B cell (primary cell): Measurements from ENCODE around the gene ITIH2. TPM values are rescaled to one million over a fixed set of nuclear protein-coding genes. Genes with fewer than 3 reads are reported as not detected.

Experiments
- ATAC-seq: fragments of 200-7000 bp; cut with Tn5 transposase; one replicate; pipeline ENCODE4 v1.10.0; 2021; ENCODE audit warnings: low read depth, mild to moderate bottlenecking, moderate number of reproducible peaks, moderate library complexity
- CTCF ChIA-PET: fragments of 350-600 bp; sonication (Branson Sonifier 250); formaldehyde crosslinking; loops from one replicate; lab custom pipeline; 2021; ENCODE audit warnings: antibody characterized with exemption, inconsistent platforms; lab: Charles Lee
- POLR2A ChIA-PET: fragments of 350-600 bp; sonication (Branson Sonifier 250); formaldehyde crosslinking; loops from one replicate; lab custom pipeline; 2021; ENCODE audit warnings: antibody characterized with exemption; lab: Charles Lee
- DNase-seq: peaks from one replicate; pipeline ENCODE4 v3.0.0; 2013
- H2AFZ ChIP-seq: 2 replicates; pipeline ENCODE4 v1.6.1; 2012; ENCODE audit warnings: mild to moderate bottlenecking, low read depth, low read length; ENCODE audit not compliant: insufficient read depth, poor library complexity, severe bottlenecking
- H3K27ac ChIP-seq, 2 donors: 1 replicate in 1 of 2; 2 replicates in 1 of 2; pipeline ENCODE4 v1.5.1; 2012 to 2013; ENCODE audit warnings: low read length in 2 of 2, mild to moderate bottlenecking in 2 of 2, moderate library complexity in 1 of 2
- H3K27me3 ChIP-seq, 4 experiments: fragments of 200-600 bp in 1 of 4; sonication (generic) in 1 of 4; replicated peaks in 1 of 4; 1 replicate in 2 of 4; 2 replicates in 2 of 4; pipeline versions ENCODE4 v1.6.1 to v1.7.0; 2013 to 2016; ENCODE audit warnings: low read length in 3 of 4, mild to moderate bottlenecking in 2 of 4, mixed read lengths in 1 of 4, moderate library complexity in 1 of 4; ENCODE audit not compliant: insufficient read depth in 4 of 4, control insufficient read depth in 3 of 4; ENCODE audit errors: control extremely low read depth in 1 of 4
- H3K36me3 ChIP-seq, 2 experiments: replicated peaks in 1 of 2; 1 replicate in 1 of 2; 2 replicates in 1 of 2; pipeline versions ENCODE4 v1.6.1 to v1.7.1; 2013; ENCODE audit warnings: low read length in 1 of 2; ENCODE audit not compliant: insufficient read depth in 2 of 2, control insufficient read depth in 1 of 2; ENCODE audit errors: control extremely low read depth in 1 of 2, extremely low read depth in 1 of 2
- H3K4me1 ChIP-seq, 2 donors: fragments of 200-600 bp in 1 of 2; sonication (generic) in 1 of 2; 1 replicate in 1 of 2; 2 replicates in 1 of 2; pipeline versions ENCODE4 v1.5.1 to v1.6.1; 2013 to 2017; ENCODE audit warnings: low read length in 2 of 2; ENCODE audit not compliant: control insufficient read depth in 2 of 2, insufficient read depth in 2 of 2
- H3K4me2 ChIP-seq: replicated peaks from 2 replicates; pipeline ENCODE3; 2012; ENCODE audit warnings: mild to moderate bottlenecking, low read depth, low read length; ENCODE audit not compliant: poor library complexity, severe bottlenecking
- H3K4me3 ChIP-seq, 5 experiments: fragments of 200-600 bp in 1 of 5; sonication (generic) in 1 of 5; 1 replicate in 3 of 5; 2 replicates in 2 of 5; pipeline versions ENCODE4 v1.5.1 to v1.7.0; 2011 to 2016; ENCODE audit warnings: low read length in 4 of 5, mild to moderate bottlenecking in 4 of 5, low read depth in 2 of 5, control low read depth in 1 of 5, moderate library complexity in 1 of 5; ENCODE audit not compliant: insufficient read depth in 1 of 5; ENCODE audit errors: control extremely low read depth in 1 of 5, extremely low read depth in 1 of 5
- H3K79me2 ChIP-seq: fragments of 200-600 bp; sonication (generic); one replicate; pipeline ENCODE4 v1.6.0; 2016; ENCODE audit warnings: low read length; ENCODE audit not compliant: control insufficient read depth, insufficient read depth
- H3K9ac ChIP-seq: fragments of 200-600 bp; sonication (generic); 2 replicates; pipeline ENCODE4 v1.6.1; 2017; ENCODE audit warnings: mild to moderate bottlenecking, low read length, moderate library complexity
- H3K9me3 ChIP-seq, 3 donors: one replicate each; pipeline versions ENCODE4 v1.6.1 to v1.7.1; 2013; ENCODE audit warnings: low read length in 2 of 3; ENCODE audit not compliant: control insufficient read depth in 2 of 3, insufficient read depth in 1 of 3; ENCODE audit errors: control extremely low read depth in 1 of 3
- H4K20me1 ChIP-seq: 2 replicates; pipeline ENCODE4 v1.6.0; 2012; ENCODE audit warnings: mild to moderate bottlenecking, low read length; ENCODE audit not compliant: insufficient read depth, control insufficient read depth, poor library complexity, severe bottlenecking
- H3K27ac Mint-ChIP-seq: one replicate; pipeline ENCODE4 v1.8.0; 2021; ENCODE audit warnings: mixed read lengths
- H3K27me3 Mint-ChIP-seq: one replicate; pipeline ENCODE4 v1.8.0; 2021; ENCODE audit warnings: mixed read lengths
- H3K4me1 Mint-ChIP-seq: one replicate; pipeline ENCODE4 v1.8.0; 2021; ENCODE audit warnings: mixed read lengths
- H3K4me3 Mint-ChIP-seq: one replicate; pipeline ENCODE4 v1.8.0; 2021; ENCODE audit warnings: mixed read lengths
- H3K9me3 Mint-ChIP-seq: one replicate; pipeline ENCODE4 v1.8.0; 2022; ENCODE audit warnings: mixed read lengths; ENCODE audit not compliant: insufficient read depth
- EZH2 ChIP-seq: IDR thresholded peaks from 2 replicates; pipeline ENCODE4 v1.6.1; 2012; ENCODE audit warnings: borderline replicate concordance, low read depth, mild to moderate bottlenecking, moderate library complexity, low read length; ENCODE audit not compliant: insufficient read depth, poor library complexity, severe bottlenecking
- WGBS: methylation state at CpG from one replicate; pipeline ENCODE4 v1.1.5; 2013; ENCODE audit warnings: missing lambda C conversion rate; ENCODE audit not compliant: insufficient coverage; 5-methylcytosine and 5-hydroxymethylcytosine counted together
- intact Hi-C: fragments of 100-400 bp; cut with micrococcal nuclease; formaldehyde crosslinking; loops from one replicate; pipeline ENCODE4 v1.10.0; 2022
- polyA plus RNA-seq: library from polyadenylated mRNA; depleted of rRNA; stranded (reverse); fragments of >200 nt; gene quantifications from 2 replicates; pipeline ENCODE4 v1.2.3, GENCODE V29; 2012
- total RNA-seq, 2 donors: library from RNA; stranded (reverse); fragments of 120-200 nt in 1 of 2; gene quantifications; 1 replicate in 1 of 2; 2 replicates in 1 of 2; pipeline versions ENCODE4 v1.2.3 to v1.2.4, GENCODE V29; 2013 to 2022
- TF ChIP-seq, protein P1 (sequence below): fragments of 200-600 bp; IDR thresholded peaks from one replicate; pipeline ENCODE4 v1.8.0; 2022; ENCODE audit warnings: antibody characterized with exemption, mild to moderate bottlenecking

ITIH2 gene
- total and polyA plus RNA-seq, 2 donors (not counting 1 experiment from before 2014, with no cell fraction given) = not detected

DNA sequence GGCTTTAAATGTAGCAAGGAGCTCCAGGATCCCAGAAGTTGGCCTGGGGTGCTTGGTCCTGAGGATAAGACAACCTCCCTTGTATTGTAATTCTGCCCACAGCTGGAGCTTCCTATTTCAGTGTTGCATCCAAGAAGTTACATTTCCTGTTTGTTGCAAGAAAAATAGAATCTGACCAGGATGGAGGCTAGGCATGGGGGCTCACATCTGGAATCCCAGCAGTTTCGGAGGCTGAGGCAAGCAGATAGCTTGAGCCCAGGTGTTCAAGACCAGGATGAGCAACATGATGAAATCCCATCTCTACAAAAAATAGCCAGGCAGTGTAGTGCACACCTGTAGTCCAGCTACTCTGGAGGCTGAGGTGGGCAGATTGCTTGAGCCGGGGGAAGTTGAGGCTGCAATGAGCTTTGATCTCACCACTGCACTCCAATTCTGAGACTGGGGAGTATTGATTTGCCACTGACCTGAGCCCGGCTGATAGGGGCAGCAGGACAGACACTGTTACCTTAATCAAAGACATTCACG lies 766 bp upstream of the ITIH2 start:
- peaks cover 0 to 3% (median 0%) of the 10 kb centered on the region in 4 experiments for H3K27me3 ChIP-seq
- Mint-ChIP-seq H3K4me1 (no peaks in the 10 kb centered on the region), H3K4me3 (no peak overlapping the region), H3K9me3 (no peaks in the 10 kb centered on the region), H3K27me3 (peaks cover 60% of the 10 kb centered on the region), H3K27ac (no peak overlapping the region)
- TF ChIP-seq, protein P1, sequence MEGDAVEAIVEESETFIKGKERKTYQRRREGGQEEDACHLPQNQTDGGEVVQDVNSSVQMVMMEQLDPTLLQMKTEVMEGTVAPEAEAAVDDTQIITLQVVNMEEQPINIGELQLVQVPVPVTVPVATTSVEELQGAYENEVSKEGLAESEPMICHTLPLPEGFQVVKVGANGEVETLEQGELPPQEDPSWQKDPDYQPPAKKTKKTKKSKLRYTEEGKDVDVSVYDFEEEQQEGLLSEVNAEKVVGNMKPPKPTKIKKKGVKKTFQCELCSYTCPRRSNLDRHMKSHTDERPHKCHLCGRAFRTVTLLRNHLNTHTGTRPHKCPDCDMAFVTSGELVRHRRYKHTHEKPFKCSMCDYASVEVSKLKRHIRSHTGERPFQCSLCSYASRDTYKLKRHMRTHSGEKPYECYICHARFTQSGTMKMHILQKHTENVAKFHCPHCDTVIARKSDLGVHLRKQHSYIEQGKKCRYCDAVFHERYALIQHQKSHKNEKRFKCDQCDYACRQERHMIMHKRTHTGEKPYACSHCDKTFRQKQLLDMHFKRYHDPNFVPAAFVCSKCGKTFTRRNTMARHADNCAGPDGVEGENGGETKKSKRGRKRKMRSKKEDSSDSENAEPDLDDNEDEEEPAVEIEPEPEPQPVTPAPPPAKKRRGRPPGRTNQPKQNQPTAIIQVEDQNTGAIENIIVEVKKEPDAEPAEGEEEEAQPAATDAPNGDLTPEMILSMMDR = no peak
- no peak for TF ChIP-seq EZH2
- H3K9ac ChIP-seq = no peak overlapping the region
- H2AFZ ChIP-seq = no peak overlapping the region
- no peaks in the 10 kb centered on the region for H3K4me1 ChIP-seq
- H3K4me3 ChIP-seq = no peak overlapping the region
- intact Hi-C loops = no loop called here
- no peaks in the 10 kb centered on the region for H4K20me1 ChIP-seq
- no peaks in the 10 kb centered on the region for H3K79me2 ChIP-seq
- CTCF ChIA-PET = interaction anchor here (1.9 kb wide), 1 partner anchor 15 kb away, joined by 4 read pairs; no protein-coding TSS in a partner anchor
- DNase-seq = no peak
- 58% methylated on average over 2 of the region's 4 CpGs for WGBS
- H3K27ac ChIP-seq = no peak overlapping the region
- no peak overlapping the region for H3K4me2 ChIP-seq
- POLR2A ChIA-PET = no interaction called here
- H3K9me3 ChIP-seq = no peaks in the 10 kb centered on the region
- H3K36me3 ChIP-seq = no peaks in the 10 kb centered on the region
- ATAC-seq = no peak

DNA sequence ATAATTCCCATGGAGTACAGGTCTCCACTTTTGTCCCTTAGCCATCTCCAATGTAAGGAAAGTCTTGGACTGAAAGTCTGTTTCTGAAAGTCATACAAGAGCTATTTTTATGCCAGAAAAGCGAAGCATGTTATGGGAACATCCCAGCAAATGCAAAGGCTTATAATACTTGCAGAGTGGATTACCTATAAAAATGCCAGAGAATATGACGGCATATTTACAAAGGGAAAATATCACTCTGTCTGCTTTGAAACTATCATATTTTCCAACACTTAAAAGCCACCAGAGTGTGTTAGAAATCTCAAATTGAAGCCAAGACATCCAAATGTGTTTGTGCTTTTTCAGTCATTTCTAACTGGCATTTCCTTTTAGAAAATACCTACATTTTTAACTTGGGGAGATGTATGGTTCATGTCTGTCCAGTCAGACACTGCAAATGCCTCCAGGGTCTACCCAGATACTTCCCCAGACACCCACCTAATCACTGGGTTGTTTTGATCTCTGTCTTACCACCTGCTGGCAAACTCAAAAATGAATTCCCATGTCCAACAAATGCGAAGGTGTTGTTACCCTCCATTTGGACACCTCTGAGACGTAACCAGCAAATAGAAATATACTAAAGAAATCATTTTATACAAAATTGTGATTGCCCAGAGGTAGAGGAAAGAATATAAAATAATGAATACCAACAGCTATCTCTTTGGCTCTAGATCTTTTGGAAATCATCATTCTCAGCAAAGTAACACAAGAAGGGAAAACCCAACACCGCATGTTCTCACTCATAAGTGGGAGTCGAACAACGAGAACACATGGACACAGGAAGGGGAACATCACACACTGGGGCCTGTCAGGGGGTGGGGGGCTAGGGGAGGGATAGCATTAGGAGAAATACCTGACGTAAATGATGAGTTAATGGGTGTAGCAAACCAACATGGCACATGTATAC lies 1.2 kb downstream of the ITIH2 start:
- Mint-ChIP-seq H3K9me3 (no peaks in the 10 kb centered on the region), H3K27ac (no peak overlapping the region), H3K4me3 (no peak overlapping the region), H3K4me1 (no peaks in the 10 kb centered on the region), H3K27me3 (peaks cover 56% of the 10 kb centered on the region)
- Histone ChIP-seq H3K27ac (no peak overlapping the region), H3K36me3 (no peaks in the 10 kb centered on the region), H3K4me2 (no peak overlapping the region), H3K79me2 (no peaks in the 10 kb centered on the region), H3K4me1 (no peaks in the 10 kb centered on the region), H4K20me1 (no peaks in the 10 kb centered on the region), H3K27me3 (peaks cover 0 to 4% (median 2%) of the 10 kb centered on the region in 4 experiments), H3K9me3 (no peaks in the 10 kb centered on the region), H3K9ac (no peak overlapping the region), H3K4me3 (no peak overlapping the region), H2AFZ (no peak overlapping the region)
- CTCF ChIA-PET = interaction anchor here (1.9 kb wide), 1 partner anchor 17 kb away, joined by 4 read pairs; no protein-coding TSS in a partner anchor
- POLR2A ChIA-PET = no interaction called here
- intact Hi-C loops = no loop called here
- DNase-seq (no peak), ATAC-seq (no peak)
- no peak for TF ChIP-seq EZH2
- TF ChIP-seq, protein P1 = no peak
- WGBS = 92% methylated on average over 2 of the region's 8 CpGs
